GM11168 (cell line): ENCODE results near the gene TGM5.
"Not testable (repeated sequence)": the region's sequence is repeated elsewhere in the genome, so short reads cannot be mapped to it uniquely, and the experiment has no call there.

Experiments used
- in situ Hi-C: fragments of 300-500 bp; cut with MboI; formaldehyde crosslinking; loops from one replicate; pipeline ENCODE4 v1.12.0; 2022; ENCODE audit warnings: low sequenced_read_pairs; ENCODE audit not compliant: unreplicated experiment

Gene TGM5

GRCh38 chr15:43277231-43277823 lies 10.6 kb upstream of the TGM5 start:
- in situ Hi-C loops, result no loop called here

- in situ Hi-C loops, result no loop called here
Measured at GRCh38 chr15:43276563-43277200, 10.0 kb upstream of the TGM5 start.

- in situ Hi-C loops, result no loop called here
Measured at GRCh38 chr15:43275740-43276562, 9.2 kb upstream of the TGM5 start.

GRCh38 chr15:43274136-43274535 lies 7.4 kb upstream of the TGM5 start:
- in situ Hi-C loops, result no loop called here

- in situ Hi-C loops, result no loop called here
Measured at GRCh38 chr15:43273243-43273642, 6.5 kb upstream of the TGM5 start.

GRCh38 chr15:43271908-43272307 lies 5.2 kb upstream of the TGM5 start:
- in situ Hi-C loops, result not testable (repeated sequence)

GRCh38 chr15:43270676-43271306 lies 4.1 kb upstream of the TGM5 start:
- in situ Hi-C loops, result no loop called here

- in situ Hi-C loops, result no loop called here
Measured at GRCh38 chr15:43270113-43270665, 3.5 kb upstream of the TGM5 start.

- in situ Hi-C loops, result loop anchor here (5.0 kb wide), 1 partner anchor 36 kb away; no protein-coding TSS in a partner anchor
Measured at GRCh38 chr15:43268111-43269105, 1.7 kb upstream of the TGM5 start.

GRCh38 chr15:43267439-43267838 lies 711 bp upstream of the TGM5 start:
- in situ Hi-C loops, result loop anchor here (5.0 kb wide), 1 partner anchor 35 kb away; no protein-coding TSS in a partner anchor

- in situ Hi-C loops, result loop anchor here (5.0 kb wide), 1 partner anchor 34 kb away; no protein-coding TSS in a partner anchor
Measured at GRCh38 chr15:43266386-43266785, 342 bp downstream of the TGM5 start.

GRCh38 chr15:43260011-43260615 lies 6.6 kb downstream of the TGM5 start:
- in situ Hi-C loops, result no loop called here

- in situ Hi-C loops, result no loop called here
Measured at GRCh38 chr15:43258781-43259180, 7.9 kb downstream of the TGM5 start.

GRCh38 chr15:43256341-43256740 lies 10.4 kb downstream of the TGM5 start:
- in situ Hi-C loops, result no loop called here

GRCh38 chr15:43255376-43255775 lies 11.4 kb downstream of the TGM5 start:
- in situ Hi-C loops, result no loop called here

GRCh38 chr15:43253431-43254403 lies 13.0 kb downstream of the TGM5 start:
- in situ Hi-C loops, result no loop called here

GRCh38 chr15:43251871-43252250 lies 14.9 kb downstream of the TGM5 start:
- in situ Hi-C loops, result no loop called here
